HTR-8/SVneo (cell line): ENCODE results near the gene FAM184A.
A peak's percentile ranks its signal among the peaks of the same experiment; 100 is the strongest.

ENCODE experiments used
- DNase-seq: peaks from one replicate; pipeline ENCODE4 v3.0.0; 2011; ENCODE audit warnings: low spot score, mixed read lengths; ENCODE audit not compliant: insufficient read length
- FAIRE-seq: peaks from 2 replicates; lab custom pipeline; 2011; peaks lifted over from hg19 to GRCh38; lab: Jason Lieb, UNC

FAM184A gene

GRCh38 chr6:118971682-118972081 is 106.8 kb downstream of the FAM184A start:
- no peak for FAIRE-seq
- no peak for DNase-seq

- no peak for DNase-seq
- FAIRE-seq: no peak
Observed at GRCh38 chr6:118970866-118971265, 107.6 kb downstream of the FAM184A start.

GRCh38 chr6:118968416-118968815 is 110.0 kb downstream of the FAM184A start:
- DNase-seq (no peak), FAIRE-seq (no peak)

- FAIRE-seq: no peak
- no peak for DNase-seq
Observed at GRCh38 chr6:118967239-118967638, 111.2 kb downstream of the FAM184A start.

GRCh38 chr6:118965843-118966370 is 112.6 kb downstream of the FAM184A start:
- no peak for DNase-seq
- no peak for FAIRE-seq

- DNase-seq: no peak
- FAIRE-seq: no peak
Observed at GRCh38 chr6:118965371-118965770, 113.1 kb downstream of the FAM184A start.

GRCh38 chr6:118963003-118963402 is 115.5 kb downstream of the FAM184A start:
- no peak for DNase-seq
- no peak for FAIRE-seq

- DNase-seq (no peak), FAIRE-seq (no peak)
Observed at GRCh38 chr6:118959903-118960302, 118.6 kb downstream of the FAM184A start.

- no peak for DNase-seq
- FAIRE-seq: no peak
Observed at GRCh38 chr6:118953391-118953790, 125.1 kb downstream of the FAM184A start.

- FAIRE-seq (no peak), DNase-seq (no peak)
Observed at GRCh38 chr6:118952683-118953082, 125.8 kb downstream of the FAM184A start.

GRCh38 chr6:118945217-118945616 is 133.2 kb downstream of the FAM184A start:
- FAIRE-seq: no peak

GRCh38 chr6:118940770-118941169 is 137.7 kb downstream of the FAM184A start:
- no peak for DNase-seq
- peak; percentile 42 for FAIRE-seq

More at GRCh38 chr6:118945217-118945616, 133.2 kb downstream of the FAM184A start:
- DNase-seq: no peak

- FAIRE-seq: no peak
- DNase-seq: no peak
Observed at GRCh38 chr6:118939683-118940082, 138.8 kb downstream of the FAM184A start.

GRCh38 chr6:118935978-118936703 is 142.3 kb downstream of the FAM184A start:
- DNase-seq (no peak), FAIRE-seq (no peak)

GRCh38 chr6:118935331-118935668 is 143.2 kb downstream of the FAM184A start:
- DNase-seq: no peak
- no peak for FAIRE-seq

- FAIRE-seq (peak; percentile 83), DNase-seq (peak; percentile 88)
Observed at GRCh38 chr6:118934461-118935330, 143.8 kb downstream of the FAM184A start, which contains the start of gene MCM9. TSS of gene MCM9 (minus strand) at chr6:118935159. CDS start at chr6:118931723, 3,436 bp downstream.

- FAIRE-seq (no peak), DNase-seq (no peak)
Observed at GRCh38 chr6:118933855-118934460, 144.5 kb downstream of the FAM184A start.

- no peak for FAIRE-seq
Observed at GRCh38 chr6:118932421-118932820, 146.0 kb downstream of the FAM184A start.

GRCh38 chr6:118931436-118931835 is 147.0 kb downstream of the FAM184A start:
- FAIRE-seq: no peak
- DNase-seq: no peak

More at GRCh38 chr6:118932421-118932820, 146.0 kb downstream of the FAM184A start:
- DNase-seq: no peak

GRCh38 chr6:118930680-118931079 is 147.8 kb downstream of the FAM184A start:
- no peak for FAIRE-seq

GRCh38 chr6:118923035-118923434 is 155.4 kb downstream of the FAM184A start:
- FAIRE-seq (no peak), DNase-seq (no peak)

More at GRCh38 chr6:118930680-118931079, 147.8 kb downstream of the FAM184A start:
- DNase-seq: no peak
